OCI-LY3 (cell line): ENCODE measurements around the gene PPP1R9A.

Experiments used
- H2AFZ ChIP-seq: fragments of 200-600, 300-600 bp; shearing (Covaris generic); 2 replicates; pipeline ENCODE4 v1.6.0; 2014; ENCODE audit warnings: antibody characterized with exemption, low read depth, low read length
- H3K27ac ChIP-seq: fragments of 200-600, 300-600 bp; sonication (generic); 2 replicates; pipeline ENCODE4 v1.5.1; 2014; ENCODE audit warnings: mild to moderate bottlenecking, low read length, moderate library complexity, mixed read lengths
- H3K27me3 ChIP-seq: fragments of 200-600, 300-600 bp; sonication (generic); 2 replicates; pipeline ENCODE4 v1.6.1; 2014; ENCODE audit warnings: low read depth, low read length, mixed read lengths
- H3K36me3 ChIP-seq: fragments of 200-600, 300-600 bp; sonication (generic); replicated peaks from 2 replicates; pipeline ENCODE3; 2014; ENCODE audit warnings: low read depth, low read length, mixed read lengths
- H3K4me1 ChIP-seq: fragments of 300-600, 200-600 bp; sonication (generic); 2 replicates; pipeline ENCODE4 v1.6.1; 2014; ENCODE audit warnings: low read length, mixed read lengths
- H3K4me2 ChIP-seq: fragments of 200-600, 300-600 bp; sonication (generic); 2 replicates; pipeline ENCODE4 v1.6.1; 2014; ENCODE audit warnings: low read length, mixed read lengths
- H3K4me3 ChIP-seq: fragments of 300-600, 200-600 bp; sonication (generic); 2 replicates; pipeline ENCODE4 v1.5.1; 2014; ENCODE audit warnings: antibody characterized with exemption, mild to moderate bottlenecking, low read length, moderate library complexity
- H3K79me2 ChIP-seq: fragments of 300-600, 200-600 bp; shearing (Covaris generic); 2 replicates; pipeline ENCODE4 v1.6.1; 2014; ENCODE audit warnings: mild to moderate bottlenecking, low read length, mixed read lengths
- H3K9ac ChIP-seq: fragments of 300-600, 200-600 bp; shearing (Covaris generic); 2 replicates; pipeline ENCODE4 v1.6.0; 2014; ENCODE audit warnings: mild to moderate bottlenecking, low read length, moderate library complexity
- H3K9me3 ChIP-seq: fragments of 200-600, 300-600 bp; shearing (Covaris generic); 2 replicates; pipeline ENCODE4 v1.6.1; 2014; ENCODE audit warnings: low read length, mixed read lengths; ENCODE audit not compliant: insufficient read depth
- H4K20me1 ChIP-seq: fragments of 200-600, 300-600 bp; sonication (generic); 2 replicates; pipeline ENCODE4 v1.6.1; 2016; ENCODE audit warnings: low read length, mixed read lengths; ENCODE audit not compliant: insufficient read depth
- CTCF ChIP-seq: fragments of 200-600, 300-600 bp; sonication (generic); IDR thresholded peaks from 2 replicates; pipeline ENCODE4 v1.5.1; 2014; ENCODE audit warnings: antibody characterized with exemption, low read length, low read depth
- EZH2phosphoT487 ChIP-seq: fragments of 200-600 bp; shearing (Covaris generic); IDR thresholded peaks from 2 replicates; pipeline ENCODE4 v1.6.1; 2018; ENCODE audit warnings: antibody characterized with exemption, mixed run types, low read depth

PPP1R9A gene

GRCh38 chr7:95250571-95250970 is 343.2 kb downstream of the PPP1R9A start:
- no peaks in the 10 kb centered on the region for H3K9me3 ChIP-seq
- no peaks in the 10 kb centered on the region for H4K20me1 ChIP-seq
- no peak overlapping the region for H3K27ac ChIP-seq

GRCh38 chr7:95251966-95252365 is 344.6 kb downstream of the PPP1R9A start:
- Histone ChIP-seq H3K4me3 (no peak overlapping the region), H2AFZ (no peak overlapping the region), H3K27me3 (no peaks in the 10 kb centered on the region), H3K79me2 (no peaks in the 10 kb centered on the region), H3K36me3 (no peaks in the 10 kb centered on the region), H3K27ac (no peak overlapping the region), H3K9ac (no peak overlapping the region), H4K20me1 (no peaks in the 10 kb centered on the region), H3K9me3 (no peaks in the 10 kb centered on the region), H3K4me2 (no peak overlapping the region), H3K4me1 (peaks cover 3% of the 10 kb centered on the region; the same call in 1 of the 2 replicates)
- TF ChIP-seq EZH2phosphoT487, result no peak
- no peak for TF ChIP-seq CTCF

More at GRCh38 chr7:95250571-95250970, 343.2 kb downstream of the PPP1R9A start:
- Histone ChIP-seq H3K79me2 (no peaks in the 10 kb centered on the region), H3K27me3 (no peaks in the 10 kb centered on the region), H3K4me1 (peaks cover 3% of the 10 kb centered on the region; the same call in 1 of the 2 replicates), H3K4me2 (no peak overlapping the region), H3K4me3 (no peak overlapping the region), H2AFZ (no peak overlapping the region), H3K36me3 (no peaks in the 10 kb centered on the region), H3K9ac (no peak overlapping the region)
- TF ChIP-seq EZH2phosphoT487, result no peak

- no peak overlapping the region for H3K9ac ChIP-seq
- H3K27me3 ChIP-seq, result no peaks in the 10 kb centered on the region
- H2AFZ ChIP-seq, result no peak overlapping the region; the same call in 1 of the 2 replicates
- TF ChIP-seq EZH2phosphoT487 (no peak), CTCF (no peak)
- no peak overlapping the region for H3K4me3 ChIP-seq
- no peaks in the 10 kb centered on the region for H3K79me2 ChIP-seq
- no peaks in the 10 kb centered on the region for H3K9me3 ChIP-seq
- no peaks in the 10 kb centered on the region for H3K4me1 ChIP-seq
- no peaks in the 10 kb centered on the region for H3K36me3 ChIP-seq
- no peak overlapping the region for H3K27ac ChIP-seq
- no peaks in the 10 kb centered on the region for H4K20me1 ChIP-seq
- H3K4me2 ChIP-seq, result no peak overlapping the region
These were observed 346.6 kb downstream of the PPP1R9A start for GRCh38 chr7:95253986-95254385.

GRCh38 chr7:95255691-95256090 is 348.3 kb downstream of the PPP1R9A start:
- Histone ChIP-seq H3K79me2 (no peaks in the 10 kb centered on the region), H3K27ac (no peak overlapping the region)

More at GRCh38 chr7:95255691-95256090, 348.3 kb downstream of the PPP1R9A start:
- no peaks in the 10 kb centered on the region for H3K4me1 ChIP-seq
- no peaks in the 10 kb centered on the region for H3K27me3 ChIP-seq
- no peak overlapping the region for H2AFZ ChIP-seq
- no peak overlapping the region for H3K9ac ChIP-seq
- H3K36me3 ChIP-seq, result no peaks in the 10 kb centered on the region
- no peak for TF ChIP-seq CTCF
- TF ChIP-seq EZH2phosphoT487, result no peak
- H3K9me3 ChIP-seq, result no peaks in the 10 kb centered on the region
- H4K20me1 ChIP-seq, result no peaks in the 10 kb centered on the region
- H3K4me2 ChIP-seq, result no peak overlapping the region
- H3K4me3 ChIP-seq, result no peak overlapping the region
